HG02970 (cell line): ENCODE measurements around the gene ASIC4.

Experiments
- ATAC-seq: cut with Tn5 transposase; IDR thresholded peaks from one replicate; pipeline ENCODE4 v1.9.1; 2021; ENCODE audit warnings: mild to moderate bottlenecking, moderate library complexity, moderate number of reproducible peaks; ENCODE audit not compliant: unreplicated experiment, low FRiP score

Gene ASIC4, protein sequence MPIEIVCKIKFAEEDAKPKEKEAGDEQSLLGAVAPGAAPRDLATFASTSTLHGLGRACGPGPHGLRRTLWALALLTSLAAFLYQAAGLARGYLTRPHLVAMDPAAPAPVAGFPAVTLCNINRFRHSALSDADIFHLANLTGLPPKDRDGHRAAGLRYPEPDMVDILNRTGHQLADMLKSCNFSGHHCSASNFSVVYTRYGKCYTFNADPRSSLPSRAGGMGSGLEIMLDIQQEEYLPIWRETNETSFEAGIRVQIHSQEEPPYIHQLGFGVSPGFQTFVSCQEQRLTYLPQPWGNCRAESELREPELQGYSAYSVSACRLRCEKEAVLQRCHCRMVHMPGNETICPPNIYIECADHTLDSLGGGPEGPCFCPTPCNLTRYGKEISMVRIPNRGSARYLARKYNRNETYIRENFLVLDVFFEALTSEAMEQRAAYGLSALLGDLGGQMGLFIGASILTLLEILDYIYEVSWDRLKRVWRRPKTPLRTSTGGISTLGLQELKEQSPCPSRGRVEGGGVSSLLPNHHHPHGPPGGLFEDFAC

DNA sequence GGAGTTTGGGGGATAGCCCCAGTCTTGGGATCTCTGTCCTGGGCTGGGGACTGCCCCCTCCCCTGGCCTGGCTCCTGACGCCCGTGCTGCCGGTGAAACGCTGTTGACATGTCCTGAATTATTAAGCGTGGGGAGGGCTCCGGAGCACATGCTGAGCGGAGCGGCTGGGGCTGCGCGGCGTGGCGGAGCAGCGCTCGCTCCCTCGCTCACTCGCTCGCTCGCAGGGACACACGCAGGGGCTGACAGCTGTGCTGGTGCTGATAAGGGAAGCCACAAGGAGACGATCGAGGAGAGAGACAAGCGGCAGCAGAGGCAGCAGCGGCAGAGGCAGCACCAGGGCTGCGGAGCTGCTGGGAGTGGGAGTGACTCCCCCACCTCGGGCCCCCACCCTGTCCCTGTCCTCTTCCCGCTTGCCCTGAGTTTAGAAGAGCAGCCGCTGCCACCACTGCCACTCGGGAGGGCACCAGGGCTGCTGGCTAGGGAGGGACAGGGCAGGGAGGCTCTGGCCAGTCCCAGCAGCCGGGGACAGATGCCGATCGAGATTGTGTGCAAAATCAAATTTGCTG is at the start of gene ASIC4:
Gene ASIC4 (plus strand): TSS at position 287 of the 566 bp plus-strand sequence. CDS start 243 bp downstream, at position 530.
- no peak for ATAC-seq

DNA sequence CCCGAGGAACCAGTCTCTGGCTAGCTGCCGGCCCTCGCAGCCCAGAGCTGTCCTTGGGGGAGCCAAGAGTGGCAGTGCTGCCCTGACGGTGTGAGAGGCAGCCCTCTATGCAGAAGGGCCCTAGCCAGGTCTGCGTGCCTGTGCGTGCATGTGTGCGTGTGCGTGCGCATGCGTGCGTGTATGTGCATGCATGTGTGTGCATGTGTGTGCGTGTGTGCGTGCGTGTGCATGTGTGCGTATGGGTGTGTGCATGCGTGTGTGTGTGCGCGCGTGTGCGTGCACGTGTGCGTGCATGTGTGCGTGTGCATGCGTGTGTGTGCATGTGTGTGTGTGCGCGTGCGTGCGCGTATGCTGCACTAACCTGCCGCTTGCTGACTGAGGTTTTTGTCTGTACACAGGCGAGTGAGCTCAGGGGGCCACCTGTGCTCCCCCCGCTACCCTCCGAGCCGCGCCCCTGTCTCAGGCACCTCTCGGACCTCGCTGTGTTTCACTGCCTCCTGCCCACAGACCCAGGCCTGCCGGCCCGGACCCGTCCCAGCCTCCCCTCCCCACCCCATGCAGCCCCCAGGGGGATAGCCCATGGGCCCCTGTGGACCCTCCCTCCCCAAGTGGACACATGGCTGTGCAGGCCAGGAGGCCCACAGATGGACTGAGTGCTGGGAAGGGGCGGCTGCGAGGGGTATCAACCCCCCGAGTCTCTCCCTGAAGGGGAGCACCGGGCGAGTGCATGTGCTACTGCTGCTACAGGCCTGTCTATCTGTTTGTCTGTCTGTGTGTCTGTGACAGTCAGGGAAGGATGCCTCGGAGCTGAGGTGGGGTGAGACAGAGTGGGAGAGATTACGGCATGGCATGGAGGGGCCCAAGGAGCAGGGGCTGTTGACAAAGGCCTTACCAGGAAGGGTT is 48.4 kb upstream of the ASIC4 start:
- no peak for ATAC-seq

DNA sequence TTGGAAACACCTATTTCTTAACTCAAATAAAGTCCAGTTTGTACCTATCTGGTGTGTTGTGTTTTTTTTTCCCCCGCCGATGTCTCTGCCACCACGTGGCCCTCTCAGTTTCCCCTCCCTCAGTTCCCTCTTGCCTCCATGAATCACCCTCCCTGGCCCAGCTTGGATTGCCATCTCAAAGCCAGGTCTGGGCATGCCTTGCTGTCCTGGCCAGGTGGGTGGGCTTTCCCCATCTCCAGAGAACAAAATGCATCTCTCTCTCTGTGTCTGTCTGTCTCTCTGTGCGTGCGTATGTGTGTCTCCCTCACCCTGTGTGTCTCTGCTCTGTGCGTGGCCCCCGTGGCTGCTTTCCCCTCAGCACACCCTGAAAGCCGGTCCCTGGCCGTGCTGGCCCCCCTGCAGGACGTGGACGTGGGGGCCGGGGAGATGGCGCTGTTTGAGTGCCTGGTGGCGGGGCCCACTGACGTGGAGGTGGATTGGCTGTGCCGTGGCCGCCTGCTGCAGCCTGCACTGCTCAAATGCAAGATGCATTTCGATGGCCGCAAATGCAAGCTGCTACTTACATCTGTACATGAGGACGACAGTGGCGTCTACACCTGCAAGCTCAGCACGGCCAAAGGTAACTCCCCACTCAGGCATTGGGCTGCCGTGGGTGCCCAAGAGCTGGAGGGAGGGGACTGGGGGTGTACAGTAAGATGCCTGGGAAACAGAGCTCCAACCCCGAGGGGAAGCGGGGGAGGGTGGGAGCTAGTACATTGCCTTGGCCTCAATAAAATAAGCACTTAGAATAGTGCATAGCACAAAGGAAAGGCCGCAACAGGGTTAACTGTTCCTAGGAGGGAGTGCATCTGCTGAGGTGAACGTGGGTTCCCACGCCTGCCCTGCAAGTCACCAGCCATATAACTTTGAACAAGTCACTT is 47.2 kb upstream of the ASIC4 start:
- ATAC-seq = no peak

DNA sequence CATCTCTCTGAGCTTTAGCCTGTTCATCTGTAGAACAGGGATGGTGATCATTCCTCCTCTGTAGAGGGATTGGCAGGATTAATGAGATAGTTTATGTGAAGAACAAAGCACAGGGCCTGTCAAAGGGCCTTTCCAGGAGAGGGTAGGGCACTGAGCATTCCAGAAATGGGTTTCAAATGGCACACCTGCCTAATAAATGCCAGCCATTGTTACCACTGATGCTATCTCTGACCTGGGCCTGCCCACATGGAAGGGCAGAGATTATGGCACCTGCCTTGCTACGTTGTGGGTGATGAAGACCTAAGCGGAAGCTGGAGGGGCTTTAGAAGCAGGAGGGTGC is 46.6 kb upstream of the ASIC4 start:
- no peak for ATAC-seq

DNA sequence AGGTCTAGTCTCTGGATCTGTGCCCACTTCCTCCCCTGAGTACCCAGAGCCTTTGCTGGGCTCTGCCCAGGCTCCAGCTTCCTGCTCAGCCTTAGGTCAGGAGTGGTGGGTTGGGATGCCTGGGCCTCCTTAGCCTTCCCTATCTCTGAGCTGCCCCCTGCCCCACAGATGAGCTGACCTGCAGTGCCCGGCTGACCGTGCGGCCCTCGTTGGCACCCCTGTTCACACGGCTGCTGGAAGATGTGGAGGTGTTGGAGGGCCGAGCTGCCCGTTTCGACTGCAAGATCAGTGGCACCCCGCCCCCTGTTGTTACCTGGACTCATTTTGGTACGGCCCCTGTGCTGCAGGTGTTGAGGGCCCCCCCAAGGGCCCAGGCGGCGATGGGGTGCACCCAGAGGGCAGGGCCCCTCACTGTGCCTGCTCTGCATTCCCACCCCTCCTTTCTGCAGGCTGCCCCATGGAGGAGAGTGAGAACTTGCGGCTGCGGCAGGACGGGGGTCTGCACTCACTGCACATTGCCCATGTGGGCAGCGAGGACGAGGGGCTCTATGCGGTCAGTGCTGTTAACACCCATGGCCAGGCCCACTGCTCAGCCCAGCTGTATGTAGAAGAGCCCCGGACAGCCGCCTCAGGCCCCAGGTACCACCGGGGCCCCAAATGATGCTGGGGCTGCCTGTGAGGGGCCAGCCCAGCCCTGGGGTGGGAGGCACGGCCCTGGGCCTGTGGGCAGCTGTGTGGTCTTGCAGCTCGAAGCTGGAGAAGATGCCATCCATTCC is 45.7 kb upstream of the ASIC4 start:
- no peak for ATAC-seq

DNA sequence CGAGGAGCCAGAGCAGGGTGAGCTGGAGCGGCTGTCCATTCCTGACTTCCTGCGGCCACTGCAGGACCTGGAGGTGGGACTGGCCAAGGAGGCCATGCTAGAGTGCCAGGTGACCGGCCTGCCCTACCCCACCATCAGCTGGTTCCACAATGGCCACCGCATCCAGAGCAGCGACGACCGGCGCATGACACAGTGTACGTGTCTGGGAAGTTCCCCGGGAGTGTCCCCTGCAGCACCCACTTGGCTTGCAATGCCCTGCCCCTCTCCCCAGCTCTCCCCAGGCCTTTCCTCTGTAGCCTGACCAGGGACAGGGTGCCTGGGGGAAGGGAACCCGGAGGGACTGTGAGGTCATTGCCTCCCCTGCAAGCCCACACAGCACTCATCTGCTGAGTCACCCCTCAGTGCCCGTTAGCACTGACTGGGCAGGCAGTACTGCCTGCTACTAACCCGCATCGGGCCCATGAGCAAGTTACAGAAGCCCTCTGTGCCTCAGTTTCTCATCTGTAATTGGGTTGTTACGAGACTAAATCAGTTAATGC is 45.0 kb upstream of the ASIC4 start:
- ATAC-seq = no peak

DNA sequence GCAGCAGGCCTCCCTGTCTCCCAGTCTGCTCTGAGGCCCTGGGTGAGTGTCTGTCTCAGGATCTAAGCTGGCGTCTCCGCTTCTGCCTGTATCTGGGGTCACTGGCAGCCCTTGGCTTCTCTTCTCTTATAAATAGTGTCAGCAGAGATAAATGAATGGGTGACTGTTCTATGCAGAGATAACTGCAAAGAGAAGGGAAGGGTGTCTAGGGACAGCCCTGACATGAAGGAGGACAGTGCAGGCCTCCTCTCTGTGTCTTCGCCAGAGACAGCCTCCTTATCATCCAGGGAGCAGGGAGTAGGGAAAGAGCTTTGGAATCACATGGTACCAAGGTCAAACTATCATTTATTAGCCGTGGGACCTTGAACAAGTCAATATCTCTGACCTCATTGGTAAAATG is 43.9 kb upstream of the ASIC4 start:
- ATAC-seq = no peak

DNA sequence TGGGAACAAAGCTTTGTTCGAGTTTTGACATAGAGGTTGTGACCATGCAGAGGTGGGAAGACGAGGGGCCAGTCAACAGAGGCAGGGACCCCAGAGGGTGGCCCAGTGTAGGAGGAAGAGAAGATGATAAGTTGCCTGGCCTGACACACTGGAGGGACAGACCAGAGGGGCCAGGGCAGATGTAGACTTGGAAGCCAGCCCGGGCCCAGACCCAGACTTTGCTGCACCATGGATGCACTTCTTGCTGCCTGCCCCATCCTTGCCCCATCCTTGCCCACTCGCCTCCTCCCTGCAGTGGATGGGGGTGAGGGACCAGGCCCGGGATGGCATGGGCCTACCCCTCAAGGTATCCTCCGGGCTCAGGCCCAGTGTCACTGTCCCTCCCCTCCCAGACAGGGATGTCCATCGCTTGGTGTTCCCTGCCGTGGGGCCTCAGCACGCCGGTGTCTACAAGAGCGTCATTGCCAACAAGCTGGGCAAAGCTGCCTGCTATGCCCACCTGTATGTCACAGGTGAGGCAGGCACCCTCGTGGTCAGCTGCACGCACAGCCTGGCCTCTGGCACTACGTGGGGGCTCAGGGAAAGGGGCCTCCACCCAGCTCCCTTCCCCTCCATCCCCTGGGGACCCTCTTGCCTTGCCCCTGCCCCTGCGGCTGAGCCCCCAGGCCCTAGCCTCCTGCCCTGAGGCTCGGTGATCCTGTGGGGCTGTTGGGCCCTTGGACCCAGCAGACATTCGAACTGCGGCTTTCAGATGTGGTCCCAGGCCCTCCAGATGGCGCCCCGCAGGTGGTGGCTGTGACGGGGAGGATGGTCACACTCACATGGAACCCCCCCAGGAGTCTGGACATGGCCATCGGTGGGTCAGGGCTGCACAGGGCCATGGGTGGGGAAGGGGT is 42.6 kb upstream of the ASIC4 start:
- no peak for ATAC-seq

DNA sequence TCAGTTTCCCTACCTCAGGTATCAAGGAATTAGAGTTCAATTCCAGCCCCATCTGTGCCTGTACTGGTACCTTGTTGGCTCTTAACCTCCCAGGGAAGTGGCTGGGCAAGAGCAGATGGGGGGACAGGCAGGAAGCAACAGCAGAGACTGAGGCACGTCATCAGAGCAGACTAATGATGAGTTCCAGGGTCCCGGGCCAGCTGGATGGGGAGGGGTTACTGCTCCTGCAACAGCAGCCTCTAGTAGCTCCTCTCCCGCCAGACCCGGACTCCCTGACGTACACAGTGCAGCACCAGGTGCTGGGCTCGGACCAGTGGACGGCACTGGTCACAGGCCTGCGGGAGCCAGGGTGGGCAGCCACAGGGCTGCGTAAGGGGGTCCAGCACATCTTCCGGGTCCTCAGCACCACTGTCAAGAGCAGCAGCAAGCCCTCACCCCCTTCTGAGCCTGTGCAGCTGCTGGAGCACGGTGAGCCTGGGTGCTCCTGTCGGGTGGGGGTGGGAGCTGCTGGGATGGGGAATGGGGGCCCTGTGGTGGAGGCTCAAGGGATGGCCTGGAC is 41.6 kb upstream of the ASIC4 start:
- no peak for ATAC-seq

DNA sequence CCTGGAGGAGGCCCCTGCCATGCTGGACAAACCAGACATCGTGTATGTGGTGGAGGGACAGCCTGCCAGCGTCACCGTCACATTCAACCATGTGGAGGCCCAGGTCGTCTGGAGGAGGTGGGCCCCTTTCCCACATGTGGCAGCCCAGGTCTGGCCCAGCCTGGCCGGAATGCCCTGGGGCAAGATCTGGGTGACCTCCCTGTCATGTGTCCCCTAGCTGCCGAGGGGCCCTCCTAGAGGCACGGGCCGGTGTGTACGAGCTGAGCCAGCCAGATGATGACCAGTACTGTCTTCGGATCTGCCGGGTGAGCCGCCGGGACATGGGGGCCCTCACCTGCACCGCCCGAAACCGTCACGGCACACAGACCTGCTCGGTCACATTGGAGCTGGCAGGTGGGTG is 40.8 kb upstream of the ASIC4 start:
- no peak for ATAC-seq

DNA sequence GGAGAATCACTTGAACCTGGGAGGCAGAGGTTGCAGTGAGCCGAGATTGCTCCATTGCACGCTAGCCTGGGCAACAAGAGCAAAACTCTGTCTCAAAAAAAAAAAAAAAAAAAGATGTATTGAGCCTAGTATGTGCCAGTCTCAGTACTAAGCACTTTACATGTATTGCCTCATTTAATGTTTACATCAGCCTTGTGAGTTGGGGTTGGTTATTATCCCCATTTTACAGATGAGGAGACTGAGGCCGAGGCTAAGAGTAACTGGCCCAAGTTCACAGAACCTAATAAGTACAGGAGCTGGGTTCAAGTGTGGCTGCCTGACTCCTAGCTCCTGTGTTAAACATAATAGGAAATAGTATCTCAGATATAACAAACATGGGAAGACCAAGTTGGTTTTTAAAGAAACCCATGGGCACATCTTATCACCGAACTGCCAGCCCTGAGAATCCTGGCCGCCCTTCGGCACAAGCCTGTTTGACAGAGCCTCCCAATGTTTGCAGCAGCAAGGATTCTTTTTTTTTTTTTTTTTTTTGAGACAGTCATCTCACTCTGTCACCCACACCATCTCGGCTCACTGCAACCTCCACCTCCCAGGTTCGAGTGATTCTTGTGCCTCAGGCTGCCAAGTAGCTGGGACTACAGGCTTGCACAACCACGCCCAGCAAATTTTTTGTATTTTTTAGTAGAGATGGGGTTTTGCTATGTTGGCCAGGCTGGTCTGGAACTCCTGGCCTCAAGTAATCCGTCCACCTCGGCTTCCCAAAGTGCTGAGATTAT is 39.8 kb upstream of the ASIC4 start:
- ATAC-seq = no peak

DNA sequence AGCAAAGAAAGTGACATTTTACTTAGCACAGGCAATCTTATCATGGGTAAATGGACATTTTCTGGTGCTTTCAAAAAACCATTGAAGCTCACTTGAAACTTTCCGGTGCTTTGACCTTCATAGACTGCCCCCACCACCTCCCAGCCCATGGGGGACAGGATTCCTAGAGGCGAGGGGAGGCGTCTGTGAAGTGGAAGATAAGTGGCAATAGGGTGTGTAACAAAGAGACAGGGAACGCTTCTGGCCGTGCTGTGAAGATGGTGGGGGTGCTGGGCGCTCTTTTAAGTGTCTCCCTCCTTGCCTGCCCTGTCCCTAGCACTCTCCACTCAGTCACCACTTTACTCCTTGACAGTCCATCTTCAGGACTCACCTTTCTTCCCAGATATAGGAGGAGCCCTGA is 39.0 kb upstream of the ASIC4 start:
- ATAC-seq = no peak

DNA sequence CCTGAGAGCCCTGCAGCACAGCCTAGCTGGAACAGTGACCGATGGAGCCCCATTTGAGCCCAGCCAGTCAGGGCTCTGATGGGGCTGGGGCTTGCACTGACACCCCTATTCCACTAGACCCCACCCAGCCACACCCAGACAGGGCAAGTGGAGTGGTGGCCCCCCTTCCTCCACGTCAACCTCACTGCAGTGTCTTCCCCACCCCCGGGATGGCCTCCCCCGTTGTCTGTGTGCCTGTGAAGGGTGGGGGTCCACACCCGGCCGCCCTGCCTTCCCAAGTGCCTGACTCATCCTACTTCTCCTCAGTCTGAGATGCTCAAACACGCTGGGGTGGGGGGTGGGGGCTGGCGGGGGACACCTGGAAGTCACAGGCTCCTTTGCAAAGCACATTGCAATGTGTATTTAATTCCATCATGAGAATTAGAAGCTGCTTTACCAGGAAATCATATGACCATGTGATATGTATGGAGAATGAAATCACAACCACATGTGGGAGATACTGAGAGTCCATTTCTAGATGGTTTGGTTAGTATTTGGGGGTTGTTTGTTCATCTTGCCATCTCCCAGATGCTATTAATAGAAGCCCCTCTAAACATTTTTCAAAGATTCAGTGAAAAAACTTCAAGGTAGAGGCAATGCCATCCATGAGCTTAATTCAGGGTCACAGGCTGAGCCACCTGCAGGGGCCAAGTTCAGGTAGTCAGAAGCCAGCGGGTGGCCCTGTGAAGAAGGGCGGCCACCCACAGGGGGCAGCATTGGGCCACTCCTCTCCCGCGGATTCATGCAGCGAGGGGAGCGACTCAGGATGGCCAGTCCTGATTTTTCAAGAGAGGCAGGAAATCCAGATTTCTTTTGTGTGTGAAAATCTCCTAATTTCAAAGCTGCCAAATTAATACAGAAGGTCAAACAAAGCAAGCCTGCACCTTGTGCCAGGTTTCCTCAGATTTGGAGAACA is 38.3 kb upstream of the ASIC4 start:
- ATAC-seq = no peak

DNA sequence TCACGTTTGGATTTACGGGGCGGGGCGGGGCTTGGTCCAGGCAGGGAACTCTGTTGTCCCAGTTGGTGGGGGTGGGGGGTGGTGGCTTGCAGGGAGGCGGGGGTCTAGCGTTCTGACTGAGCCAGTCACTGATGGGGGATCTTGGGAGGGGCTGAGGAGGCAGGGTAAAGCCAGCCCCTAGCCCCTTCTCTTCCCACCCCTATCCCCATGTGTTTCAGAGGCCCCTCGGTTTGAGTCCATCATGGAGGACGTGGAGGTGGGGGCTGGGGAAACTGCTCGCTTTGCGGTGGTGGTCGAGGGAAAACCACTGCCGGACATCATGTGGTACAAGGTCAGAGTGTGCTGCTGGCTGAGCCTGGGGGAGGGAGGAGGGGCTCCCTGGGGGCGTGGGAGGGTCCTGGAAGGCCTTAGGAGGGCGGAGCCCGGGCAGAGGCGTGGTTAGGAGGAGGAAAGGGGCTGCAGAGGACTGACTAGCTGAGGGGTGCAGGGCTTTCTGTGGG is 37.6 kb upstream of the ASIC4 start:
- ATAC-seq = no peak

DNA sequence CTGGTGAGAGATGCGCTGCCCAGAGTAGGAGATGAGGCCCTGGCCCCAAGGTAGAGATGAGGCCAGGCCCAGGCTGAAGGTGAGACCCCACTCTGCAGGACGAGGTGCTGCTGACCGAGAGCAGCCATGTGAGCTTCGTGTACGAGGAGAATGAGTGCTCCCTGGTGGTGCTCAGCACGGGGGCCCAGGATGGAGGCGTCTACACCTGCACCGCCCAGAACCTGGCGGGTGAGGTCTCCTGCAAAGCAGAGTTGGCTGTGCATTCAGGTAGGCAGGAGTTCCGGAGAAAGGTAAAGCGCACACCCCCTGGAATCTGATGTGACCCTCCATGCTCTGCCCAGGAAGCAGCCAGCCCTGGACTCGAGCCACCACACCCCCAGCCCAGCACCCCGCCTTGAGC is 37.1 kb upstream of the ASIC4 start:
- no peak for ATAC-seq

DNA sequence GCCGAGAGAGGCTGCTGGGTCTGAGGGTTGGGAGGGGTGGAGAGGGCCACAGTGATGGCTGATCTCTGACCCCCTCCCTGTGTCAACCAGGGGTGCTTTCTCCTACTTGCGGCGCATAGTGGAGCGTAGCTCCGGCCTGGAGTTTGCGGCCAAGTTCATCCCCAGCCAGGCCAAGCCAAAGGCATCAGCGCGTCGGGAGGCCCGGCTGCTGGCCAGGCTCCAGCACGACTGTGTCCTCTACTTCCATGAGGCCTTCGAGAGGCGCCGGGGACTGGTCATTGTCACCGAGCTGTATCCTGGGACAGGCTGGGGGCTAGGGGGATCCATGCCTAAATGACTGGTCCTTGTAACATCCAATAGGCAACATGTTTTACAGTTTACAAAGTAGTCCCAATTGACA is 36.5 kb upstream of the ASIC4 start:
- no peak for ATAC-seq
